Activated effector memory CD4-positive, alpha-beta T cell treated with Interleukin-2 at 50 U/mL for 16 hours (primary cell): Measurements from ENCODE around the gene SMCO4.

ENCODE experiments used
- DNase-seq: peaks from one replicate; pipeline ENCODE4 v3.0.0-alpha.2; 2020

The SMCO4 gene

DNA sequence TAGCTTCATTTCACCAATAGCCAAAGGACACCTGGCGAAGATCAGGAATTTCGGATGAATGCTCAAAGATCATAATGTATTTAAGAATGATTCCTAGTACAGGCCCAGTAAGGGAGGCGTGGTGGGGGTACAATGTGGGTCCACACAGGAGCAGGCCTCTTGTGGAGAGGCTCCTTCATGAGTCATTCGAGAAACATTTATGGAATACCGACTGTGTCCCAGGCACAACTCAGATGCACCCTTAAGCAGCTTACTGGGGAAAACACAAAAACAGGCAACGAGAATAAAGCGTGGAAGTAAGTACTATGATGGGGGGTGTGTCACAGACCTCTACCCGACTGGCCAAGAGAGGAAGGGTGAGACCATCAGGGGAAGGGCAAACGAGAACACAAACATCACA is 44.5 kb downstream of the SMCO4 start:
- no peak for DNase-seq

- DNase-seq: no peak
Measured at GRCh38 chr11:93498161-93498560, 45.0 kb downstream of the SMCO4 start.

- DNase-seq: no peak
Measured at GRCh38 chr11:93497596-93497995, 45.6 kb downstream of the SMCO4 start.

- DNase-seq: no peak
Measured at GRCh38 chr11:93494357-93494756, 48.8 kb downstream of the SMCO4 start.

GRCh38 chr11:93493252-93493897 is 49.8 kb downstream of the SMCO4 start:
- no peak for DNase-seq

GRCh38 chr11:93492464-93493251 is 50.5 kb downstream of the SMCO4 start:
- no peak for DNase-seq

- DNase-seq: no peak
Measured at GRCh38 chr11:93491973-93492372, 51.2 kb downstream of the SMCO4 start.

GRCh38 chr11:93490996-93491618 is 52.1 kb downstream of the SMCO4 start:
- DNase-seq: no peak

- DNase-seq: no peak
Measured at GRCh38 chr11:93489841-93490240, 53.4 kb downstream of the SMCO4 start.

DNA sequence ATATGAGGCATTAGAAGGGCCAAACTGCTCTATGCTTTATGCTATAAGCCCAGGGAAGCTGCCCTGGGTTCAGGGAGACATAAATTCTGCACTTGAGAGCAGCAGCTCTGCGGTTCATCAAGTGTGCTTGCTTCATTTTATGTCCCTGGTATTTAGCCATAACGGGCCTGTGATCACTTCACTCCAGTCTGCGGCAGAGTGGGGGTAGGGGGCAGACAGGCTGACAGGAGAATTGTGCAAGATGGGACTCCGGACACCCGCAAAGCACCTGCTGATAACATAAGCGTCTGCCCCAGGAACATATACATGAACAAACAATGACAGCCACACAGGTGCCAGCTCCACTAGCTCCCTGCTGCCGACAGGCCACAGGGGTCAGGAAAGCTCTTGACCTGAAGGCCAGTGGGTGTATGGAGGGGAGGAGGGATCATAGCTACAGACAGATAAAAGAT is 56.1 kb downstream of the SMCO4 start:
- DNase-seq: no peak

GRCh38 chr11:93485983-93486382 is 57.2 kb downstream of the SMCO4 start:
- no peak for DNase-seq

DNA sequence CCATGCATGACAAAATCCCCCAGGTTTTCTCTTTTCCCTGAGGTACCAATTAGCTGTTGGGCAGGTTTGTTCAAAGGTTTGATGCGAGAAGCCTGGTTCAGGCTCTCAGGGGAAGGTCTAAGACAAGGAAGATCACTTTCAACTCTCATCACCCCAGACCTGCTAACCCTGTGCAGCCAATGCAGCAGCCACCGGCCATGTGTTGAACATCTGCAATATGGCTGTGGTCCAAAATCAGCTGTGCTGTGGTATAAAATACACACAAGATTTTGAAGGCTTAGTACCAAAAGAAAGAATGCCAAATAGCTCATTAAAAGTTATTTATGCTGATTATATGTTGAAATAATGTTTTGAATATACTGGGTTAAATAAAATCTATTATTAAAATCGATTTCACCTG is 58.5 kb downstream of the SMCO4 start:
- DNase-seq: no peak

GRCh38 chr11:93482556-93482955 is 60.6 kb downstream of the SMCO4 start:
- DNase-seq: no peak

- DNase-seq: no peak
Measured at GRCh38 chr11:93481696-93482095, 61.5 kb downstream of the SMCO4 start.

DNA sequence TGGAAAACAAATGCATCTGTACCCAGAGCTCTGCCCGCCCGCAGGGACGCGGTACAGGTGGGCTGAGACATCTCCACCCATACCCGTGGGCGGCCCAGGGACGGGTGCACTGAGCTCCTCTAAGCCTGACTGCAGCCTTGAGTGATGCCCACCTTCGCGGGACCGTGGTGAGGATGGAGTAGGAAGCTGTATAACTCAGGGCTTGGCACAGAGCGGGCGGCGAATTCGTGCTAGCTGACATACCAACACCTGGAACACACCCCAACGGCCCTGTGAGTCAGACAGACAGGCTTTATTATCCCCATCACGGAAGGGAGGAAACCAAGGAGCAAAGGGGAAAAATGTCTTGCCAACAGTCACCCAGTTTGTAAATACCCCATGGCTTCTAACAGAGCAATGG is 61.9 kb downstream of the SMCO4 start:
- no peak for DNase-seq

DNA sequence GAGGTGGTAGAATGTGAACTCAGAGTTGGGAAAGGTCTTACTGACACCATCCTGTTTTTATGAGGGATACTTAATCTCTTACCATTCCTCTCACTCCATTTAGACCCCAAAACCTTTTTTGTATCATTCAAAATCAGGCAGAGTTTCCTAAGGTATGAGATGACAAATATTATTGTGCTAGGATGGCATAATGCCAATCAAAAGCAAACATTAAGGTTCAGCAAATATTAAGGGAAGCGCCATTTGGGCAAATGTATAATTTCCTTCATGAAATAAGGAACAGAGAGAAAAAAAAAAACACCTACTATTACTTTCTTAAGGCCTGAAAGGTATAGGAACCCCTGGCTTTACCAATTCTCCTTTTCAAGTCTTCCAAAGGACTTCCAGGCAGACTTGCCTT is 62.4 kb downstream of the SMCO4 start:
- no peak for DNase-seq

- no peak for DNase-seq
Measured at GRCh38 chr11:93480256-93480655, 62.9 kb downstream of the SMCO4 start.

DNA sequence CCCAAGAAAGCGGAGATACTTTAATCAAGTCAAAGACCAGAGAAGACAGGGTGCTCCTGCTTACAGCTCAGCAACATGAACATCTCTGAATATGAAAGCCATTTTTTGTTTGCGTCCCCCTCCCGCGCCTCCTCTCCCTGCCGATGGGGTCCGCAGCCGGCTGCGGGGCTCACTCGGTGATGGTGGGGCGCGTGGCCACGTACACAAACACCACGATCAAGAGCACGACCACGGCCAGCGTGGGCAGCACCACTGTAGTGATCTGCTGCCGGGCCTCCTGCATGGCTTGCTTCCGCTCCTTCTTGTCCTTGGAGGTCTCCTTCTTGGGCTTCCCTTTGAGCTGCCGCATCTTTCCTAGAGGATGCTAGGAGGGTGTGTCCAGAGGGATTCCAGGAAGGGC is 64.3 kb downstream of the SMCO4 start:
- DNase-seq: no peak

DNA sequence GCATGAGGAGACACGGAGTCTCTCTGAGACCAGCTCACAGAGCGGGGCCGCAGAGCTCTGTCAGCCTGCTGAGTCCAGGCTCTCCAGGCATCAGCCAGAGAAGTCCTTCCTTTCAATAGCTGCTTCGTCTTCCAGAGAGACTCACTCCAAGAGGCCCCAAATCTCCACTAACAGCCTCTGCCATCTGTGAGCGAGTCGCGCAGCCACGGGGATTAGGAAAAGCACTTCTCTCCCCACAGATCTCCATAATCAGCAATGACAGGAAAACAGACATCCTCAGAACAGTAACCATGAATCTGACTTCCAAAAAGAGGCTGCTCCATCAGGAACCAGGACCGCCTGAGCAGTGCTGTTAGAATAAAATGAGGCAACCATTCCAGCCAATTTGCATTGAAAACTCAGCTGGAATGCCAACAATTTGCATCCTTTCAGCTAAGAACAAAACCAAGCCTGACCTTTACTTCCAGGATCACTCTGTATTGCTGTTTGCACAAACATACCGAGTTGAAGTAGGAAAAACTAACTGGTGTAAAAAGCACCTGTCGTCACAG is 65.4 kb downstream of the SMCO4 start:
- DNase-seq: no peak

GRCh38 chr11:93476796-93477195 is 66.4 kb downstream of the SMCO4 start:
- DNase-seq: no peak

GRCh38 chr11:93474123-93474522 is 69.1 kb downstream of the SMCO4 start:
- DNase-seq: no peak

- DNase-seq: no peak
Measured at GRCh38 chr11:93468290-93468689, 74.9 kb downstream of the SMCO4 start.

GRCh38 chr11:93467054-93467453 is 76.1 kb downstream of the SMCO4 start:
- no peak for DNase-seq
